SH-SY5Y (cell line): ENCODE data around the gene TOR1B.

Source experiments
- GATA2 ChIP-seq: IDR thresholded peaks from 2 replicates; pipeline ENCODE4 v1.6.1; 2011; ENCODE audit warnings: mild to moderate bottlenecking, low read depth, low read length
- GATA3 ChIP-seq: IDR thresholded peaks from 2 replicates; pipeline ENCODE4 v1.6.1; 2011; ENCODE audit warnings: low read depth, mild to moderate bottlenecking, low read length, moderate library complexity

DNA sequence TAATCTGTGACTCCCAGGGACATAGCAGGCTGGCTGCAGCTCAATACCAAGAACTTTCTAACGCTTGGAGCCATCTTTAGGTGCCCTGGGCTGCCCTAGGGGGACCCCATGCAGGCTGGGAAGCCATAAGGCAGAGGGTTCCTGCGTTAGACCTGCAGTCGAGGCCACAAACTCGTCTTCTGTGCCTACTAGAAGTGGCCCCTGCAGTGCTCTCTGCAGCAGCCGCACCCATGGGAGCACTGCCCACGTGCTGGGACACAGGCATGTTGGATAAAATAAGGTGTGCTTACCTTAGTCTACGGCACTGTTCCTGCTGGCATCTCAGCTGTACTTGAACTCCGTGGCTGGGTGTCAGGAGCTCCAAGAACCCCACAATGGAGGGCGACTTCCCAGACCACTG lies 9.4 kb downstream of the TOR1B start:
- TF ChIP-seq GATA2 (no peak), GATA3 (no peak)
